Prostate gland (tissue), 2 donors: ENCODE results near the gene CHML. TPM values are rescaled to one million over a fixed set of nuclear protein-coding genes. Genes with fewer than 3 reads are reported as not detected.

ENCODE experiments used
- DNase-seq: peaks from one replicate; pipeline ENCODE4 v3.0.0-alpha.2; 2019; ENCODE audit warnings: low spot score
- H3K27ac ChIP-seq, 2 donors: fragments of 200-600 bp; sonication (generic); 2 replicates each; pipeline ENCODE4 v1.5.1; 2017 to 2019
- H3K27me3 ChIP-seq: fragments of 200-600 bp; sonication (generic); replicated peaks from 2 replicates; pipeline ENCODE4 v1.5.1; 2019; ENCODE audit not compliant: insufficient read depth
- H3K36me3 ChIP-seq, 2 donors: fragments of 200-600 bp; sonication (generic); 1 replicate in 1 of 2; 2 replicates in 1 of 2; pipeline versions ENCODE4 v1.5.1 to v1.8.1; 2017 to 2019
- H3K4me1 ChIP-seq: fragments of 200-600 bp; sonication (generic); replicated peaks from 2 replicates; pipeline ENCODE4 v1.5.1; 2019
- H3K4me3 ChIP-seq, 2 donors: fragments of 200-600 bp; sonication (generic); 2 replicates each; pipeline ENCODE4 v1.5.1; 2017 to 2019
- H3K9me3 ChIP-seq: fragments of 200-600 bp; sonication (generic); 2 replicates; pipeline ENCODE4 v1.5.1; 2017
- CTCF ChIP-seq, 4 experiments: fragments of 200-600 bp in 2 of 4; fragments of 450-650 bp in 2 of 4; sonication (generic) in 2 of 4; IDR thresholded peaks; 1 replicate in 3 of 4; 2 replicates in 1 of 4; pipeline ENCODE4 v1.5.1; 2016 to 2019; ENCODE audit warnings: antibody characterized with exemption in 4 of 4, mild to moderate bottlenecking in 2 of 4, moderate library complexity in 2 of 4
- POLR2A ChIP-seq: fragments of 450-650 bp; IDR thresholded peaks from one replicate; pipeline ENCODE4 v1.6.1; 2016; ENCODE audit warnings: antibody characterized with exemption, mild to moderate bottlenecking
- POLR2AphosphoS5 ChIP-seq: sonication (generic); formaldehyde crosslinking; IDR thresholded peaks from one replicate; pipeline ENCODE4 v1.6.1; 2017; ENCODE audit warnings: antibody characterized with exemption
- WGBS: methylation state at CpG from one replicate; pipeline ENCODE4 v1.1.5; 2018; 5-methylcytosine and 5-hydroxymethylcytosine counted together
- intact Hi-C: fragments of 100-400 bp; cut with DNase I; formaldehyde crosslinking; loops from one replicate; pipeline ENCODE4 v1.14.2; 2022
- total RNA-seq, 2 donors: library from RNA; depleted of rRNA; stranded (reverse); fragments of >200 nt; gene quantifications; one replicate each; pipeline ENCODE4 v1.1.0, GENCODE V29; 2016

CHML gene
- total RNA-seq, 2 donors from 2014 or later = 3.0 to 18.9 TPM

GRCh38 chr1:241593186-241593585, 47.0 kb downstream of the CHML start:
- WGBS = 98% methylated on average over 1 of the region's 1 CpG
- H3K9me3 ChIP-seq = no peaks in the 10 kb centered on the region
- no peaks in the 10 kb centered on the region for H3K4me1 ChIP-seq
- DNase-seq = no peak
- no peak overlapping the region for H3K4me3 ChIP-seq
- no peak overlapping the region for H3K27ac ChIP-seq
- no peaks in the 10 kb centered on the region for H3K27me3 ChIP-seq
- intact Hi-C loops = no loop called here
- no peak for TF ChIP-seq POLR2AphosphoS5
- TF ChIP-seq POLR2A = no peak
- no peak for TF ChIP-seq CTCF (IDR thresholded peaks at IDR 0.05)
- no peaks in the 10 kb centered on the region for H3K36me3 ChIP-seq

GRCh38 chr1:241592273-241592958, 47.8 kb downstream of the CHML start:
- WGBS = 76% methylated on average over 3 of the region's 3 CpGs
- H3K4me3 ChIP-seq = no peak overlapping the region
- H3K9me3 ChIP-seq = no peaks in the 10 kb centered on the region
- H3K4me1 ChIP-seq = no peaks in the 10 kb centered on the region
- H3K27me3 ChIP-seq = no peaks in the 10 kb centered on the region
- intact Hi-C loops = no loop called here
- DNase-seq = no peak
- TF ChIP-seq CTCF (IDR thresholded peaks at IDR 0.05) (no peak), POLR2AphosphoS5 (no peak), POLR2A (no peak)
- no peaks in the 10 kb centered on the region for H3K36me3 ChIP-seq
- H3K27ac ChIP-seq = no peak overlapping the region

GRCh38 chr1:241591736-241592135, 48.4 kb downstream of the CHML start:
- 71% methylated on average over 5 of the region's 5 CpGs for WGBS
- intact Hi-C loops = no loop called here

GRCh38 chr1:241591317-241591716, 48.9 kb downstream of the CHML start:
- H3K4me1 ChIP-seq = no peaks in the 10 kb centered on the region
- DNase-seq = no peak
- no peaks in the 10 kb centered on the region for H3K36me3 ChIP-seq
- H3K27ac ChIP-seq = no peak overlapping the region
- no peaks in the 10 kb centered on the region for H3K27me3 ChIP-seq
- H3K4me3 ChIP-seq = no peak overlapping the region
- no peaks in the 10 kb centered on the region for H3K9me3 ChIP-seq
- TF ChIP-seq POLR2A (no peak), CTCF (IDR thresholded peaks at IDR 0.05) (no peak), POLR2AphosphoS5 (no peak)
- intact Hi-C loops = no loop called here

More at GRCh38 chr1:241591736-241592135, 48.4 kb downstream of the CHML start:
- Histone ChIP-seq H3K4me1 (no peaks in the 10 kb centered on the region), H3K4me3 (no peak overlapping the region), H3K27ac (no peak overlapping the region), H3K36me3 (no peaks in the 10 kb centered on the region), H3K9me3 (no peaks in the 10 kb centered on the region), H3K27me3 (no peaks in the 10 kb centered on the region)
- no peak for DNase-seq
- TF ChIP-seq POLR2A (no peak), POLR2AphosphoS5 (no peak), CTCF (IDR thresholded peaks at IDR 0.05) (no peak)

- no peak for TF ChIP-seq POLR2A
- no peak for TF ChIP-seq POLR2AphosphoS5
- no peak for TF ChIP-seq CTCF (IDR thresholded peaks at IDR 0.05)
Measured at GRCh38 chr1:241590719-241591118, 49.5 kb downstream of the CHML start.

More at GRCh38 chr1:241590719-241591118, 49.5 kb downstream of the CHML start:
- Histone ChIP-seq H3K27ac (no peak overlapping the region), H3K9me3 (no peaks in the 10 kb centered on the region), H3K27me3 (no peaks in the 10 kb centered on the region), H3K4me1 (no peaks in the 10 kb centered on the region), H3K4me3 (no peak overlapping the region), H3K36me3 (no peaks in the 10 kb centered on the region)
- 47% methylated on average over 4 of the region's 4 CpGs for WGBS
- DNase-seq = no peak
- intact Hi-C loops = no loop called here
